ACC112 (cell line): ENCODE data around the gene MRPL34.
"Not testable (repeated sequence)": the region's sequence is repeated elsewhere in the genome, so short reads cannot be mapped to it uniquely, and the experiment has no call there.

ENCODE experiments used
- H2AFZ ChIP-seq: fragments of 200-600 bp; sonication (generic); one replicate; pipeline ENCODE4 v1.6.0; 2017; ENCODE audit warnings: antibody characterized with exemption, low read length; ENCODE audit not compliant: unreplicated experiment
- H3K27ac ChIP-seq: fragments of 200-600 bp; sonication (generic); 2 replicates; pipeline ENCODE4 v1.5.1; 2014; ENCODE audit warnings: low read depth, mild to moderate bottlenecking, antibody characterized with exemption, low read length, moderate library complexity
- H3K27me3 ChIP-seq: fragments of 200-600 bp; sonication (generic); 2 replicates; pipeline ENCODE4 v1.6.1; 2014; ENCODE audit warnings: mild to moderate bottlenecking, antibody characterized with exemption, low read length, moderate library complexity, mixed read lengths; ENCODE audit not compliant: insufficient read depth
- H3K36me3 ChIP-seq: fragments of 200-600 bp; sonication (generic); 2 replicates; pipeline ENCODE4 v1.6.1; 2016; ENCODE audit warnings: mild to moderate bottlenecking, antibody characterized with exemption, low read length, moderate library complexity, mixed read lengths; ENCODE audit not compliant: insufficient read depth
- H3K4me1 ChIP-seq: fragments of 200-600 bp; sonication (generic); one replicate; pipeline ENCODE4 v1.6.1; 2016; ENCODE audit warnings: low read length, mixed read lengths; ENCODE audit not compliant: insufficient read depth, unreplicated experiment, control insufficient read depth
- H3K4me3 ChIP-seq: fragments of 200-600 bp; sonication (generic); 2 replicates; pipeline ENCODE4 v1.5.1; 2014; ENCODE audit warnings: mild to moderate bottlenecking, low read depth, low read length
- H3K79me2 ChIP-seq: fragments of 200-600 bp; sonication (generic); one replicate; pipeline ENCODE4 v1.6.0; 2016; ENCODE audit warnings: low read length; ENCODE audit not compliant: control insufficient read depth, unreplicated experiment, insufficient read depth

MRPL34 gene

GRCh38 chr19:17266975-17267788 is 38.5 kb upstream of the MRPL34 start, which contains the start of gene BABAM1:
Gene BABAM1 (plus strand): TSS chr19:17267443. CDS start chr19:17268807, 1,364 bp downstream.
- peak within 1 kb of the TSS; percentile 48 for H2AFZ ChIP-seq
- peaks cover 13% of the 10 kb centered on the region for H3K79me2 ChIP-seq
- peak within 1 kb of the TSS; percentile 70 for H3K27ac ChIP-seq
- peaks cover 4% of the 10 kb centered on the region for H3K4me1 ChIP-seq
- peak within 1 kb of the TSS; percentile 96 for H3K4me3 ChIP-seq
- H3K27me3 ChIP-seq: no peaks in the 10 kb centered on the region
- no peaks in the 10 kb centered on the region for H3K36me3 ChIP-seq

- Histone ChIP-seq H3K36me3 (no peaks in the 10 kb centered on the region), H3K27ac (no peak overlapping the region)
These were observed 36.9 kb upstream of the MRPL34 start for GRCh38 chr19:17268754-17269153.

GRCh38 chr19:17274892-17275291 is 30.8 kb upstream of the MRPL34 start:
- H3K36me3 ChIP-seq, H3K27me3 ChIP-seq, H3K79me2 ChIP-seq, H3K27ac ChIP-seq, H3K4me3 ChIP-seq, H2AFZ ChIP-seq, H3K4me1 ChIP-seq: not testable (repeated sequence)

More at GRCh38 chr19:17268754-17269153, 36.9 kb upstream of the MRPL34 start:
- Histone ChIP-seq H3K79me2 (peaks cover 13% of the 10 kb centered on the region), H2AFZ (no peak overlapping the region), H3K4me3 (peak overlapping the region; percentile 96; the same call in 1 of the 2 replicates), H3K27me3 (no peaks in the 10 kb centered on the region), H3K4me1 (peaks cover 4% of the 10 kb centered on the region)

- no peaks in the 10 kb centered on the region for H3K27me3 ChIP-seq
- H2AFZ ChIP-seq: no peak overlapping the region
- peaks cover 2% of the 10 kb centered on the region; the same call in 1 of the 2 replicates for H3K36me3 ChIP-seq
- H3K79me2 ChIP-seq: no peaks in the 10 kb centered on the region
- H3K27ac ChIP-seq: no peak overlapping the region
- no peak overlapping the region for H3K4me3 ChIP-seq
- no peaks in the 10 kb centered on the region for H3K4me1 ChIP-seq
These were observed 30.1 kb upstream of the MRPL34 start for GRCh38 chr19:17275441-17276175.

- H3K27ac ChIP-seq: no peak overlapping the region
- peaks cover 2% of the 10 kb centered on the region; the same call in 1 of the 2 replicates for H3K36me3 ChIP-seq
These were observed 26.2 kb upstream of the MRPL34 start for GRCh38 chr19:17279436-17279835.

GRCh38 chr19:17281391-17282304 is 24.0 kb upstream of the MRPL34 start, which contains the start of gene ANKLE1:
Gene ANKLE1 (plus strand): TSS chr19:17281901. CDS start chr19:17281921, 20 bp downstream.
- H3K4me1 ChIP-seq: no peaks in the 10 kb centered on the region
- peak within 1 kb of the TSS; percentile 82 for H3K4me3 ChIP-seq
- H3K27me3 ChIP-seq: no peaks in the 10 kb centered on the region
- H3K27ac ChIP-seq: no peak within 1 kb of the TSS
- H3K79me2 ChIP-seq: no peaks in the 10 kb centered on the region
- peaks cover 2% of the 10 kb centered on the region; the same call in 1 of the 2 replicates for H3K36me3 ChIP-seq
- peak within 1 kb of the TSS; percentile 62 for H2AFZ ChIP-seq

More at GRCh38 chr19:17279436-17279835, 26.2 kb upstream of the MRPL34 start:
- Histone ChIP-seq H3K4me1 (no peaks in the 10 kb centered on the region), H3K27me3 (no peaks in the 10 kb centered on the region), H2AFZ (no peak overlapping the region), H3K4me3 (no peak overlapping the region), H3K79me2 (no peaks in the 10 kb centered on the region)

GRCh38 chr19:17282488-17283125 is 23.1 kb upstream of the MRPL34 start:
- Histone ChIP-seq H3K27me3 (no peaks in the 10 kb centered on the region), H3K79me2 (no peaks in the 10 kb centered on the region), H3K4me1 (no peaks in the 10 kb centered on the region), H3K27ac (no peak overlapping the region), H2AFZ (peak overlapping the region; percentile 62), H3K4me3 (peak overlapping the region; percentile 82), H3K36me3 (no peaks in the 10 kb centered on the region)

GRCh38 chr19:17283504-17283996 is 22.1 kb upstream of the MRPL34 start:
- no peaks in the 10 kb centered on the region for H3K79me2 ChIP-seq
- no peaks in the 10 kb centered on the region for H3K4me1 ChIP-seq
- H3K4me3 ChIP-seq: no peak overlapping the region
- H3K27me3 ChIP-seq: no peaks in the 10 kb centered on the region
- H3K27ac ChIP-seq: no peak overlapping the region
- no peaks in the 10 kb centered on the region for H3K36me3 ChIP-seq
- no peak overlapping the region for H2AFZ ChIP-seq

- H3K27ac ChIP-seq: no peak overlapping the region
- no peaks in the 10 kb centered on the region for H3K27me3 ChIP-seq
- no peak overlapping the region for H3K4me3 ChIP-seq
- no peaks in the 10 kb centered on the region for H3K36me3 ChIP-seq
- H2AFZ ChIP-seq: no peak overlapping the region
- H3K79me2 ChIP-seq: no peaks in the 10 kb centered on the region
- no peaks in the 10 kb centered on the region for H3K4me1 ChIP-seq
These were observed 20.1 kb upstream of the MRPL34 start for GRCh38 chr19:17285415-17286135.
